ENCODE measurements around the gene TP63.

Gene TP63

DNA sequence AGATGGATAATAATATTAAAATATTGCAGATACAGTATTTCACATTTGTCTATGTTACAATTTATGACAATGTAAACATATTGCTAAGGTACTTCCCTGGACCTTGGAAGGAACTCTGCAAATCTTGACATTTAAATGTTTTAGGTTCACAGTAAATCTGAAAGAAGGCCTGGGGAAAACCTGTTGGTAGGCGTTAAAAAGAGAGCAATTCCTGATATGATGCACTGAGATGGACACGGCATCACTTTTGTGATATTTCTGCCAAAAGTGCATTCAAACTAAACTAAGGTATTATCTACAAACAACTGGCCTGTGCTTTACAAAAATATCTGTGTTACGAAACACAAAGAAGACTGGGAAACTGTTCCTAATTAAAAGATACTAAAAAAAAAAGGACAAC is 6.1 kb upstream of the TP63 start:
- no peak for DNase-seq (ENCODE audit: low read depth)
- no peak overlapping the region for H3K4me3 ChIP-seq (replicated peaks; ENCODE audit: low read depth, low read length)
- TF ChIP-seq, protein P1, sequence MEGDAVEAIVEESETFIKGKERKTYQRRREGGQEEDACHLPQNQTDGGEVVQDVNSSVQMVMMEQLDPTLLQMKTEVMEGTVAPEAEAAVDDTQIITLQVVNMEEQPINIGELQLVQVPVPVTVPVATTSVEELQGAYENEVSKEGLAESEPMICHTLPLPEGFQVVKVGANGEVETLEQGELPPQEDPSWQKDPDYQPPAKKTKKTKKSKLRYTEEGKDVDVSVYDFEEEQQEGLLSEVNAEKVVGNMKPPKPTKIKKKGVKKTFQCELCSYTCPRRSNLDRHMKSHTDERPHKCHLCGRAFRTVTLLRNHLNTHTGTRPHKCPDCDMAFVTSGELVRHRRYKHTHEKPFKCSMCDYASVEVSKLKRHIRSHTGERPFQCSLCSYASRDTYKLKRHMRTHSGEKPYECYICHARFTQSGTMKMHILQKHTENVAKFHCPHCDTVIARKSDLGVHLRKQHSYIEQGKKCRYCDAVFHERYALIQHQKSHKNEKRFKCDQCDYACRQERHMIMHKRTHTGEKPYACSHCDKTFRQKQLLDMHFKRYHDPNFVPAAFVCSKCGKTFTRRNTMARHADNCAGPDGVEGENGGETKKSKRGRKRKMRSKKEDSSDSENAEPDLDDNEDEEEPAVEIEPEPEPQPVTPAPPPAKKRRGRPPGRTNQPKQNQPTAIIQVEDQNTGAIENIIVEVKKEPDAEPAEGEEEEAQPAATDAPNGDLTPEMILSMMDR (IDR thresholded peaks at IDR 0.05; ENCODE audit: low read length, missing control alignments): no peak

DNA sequence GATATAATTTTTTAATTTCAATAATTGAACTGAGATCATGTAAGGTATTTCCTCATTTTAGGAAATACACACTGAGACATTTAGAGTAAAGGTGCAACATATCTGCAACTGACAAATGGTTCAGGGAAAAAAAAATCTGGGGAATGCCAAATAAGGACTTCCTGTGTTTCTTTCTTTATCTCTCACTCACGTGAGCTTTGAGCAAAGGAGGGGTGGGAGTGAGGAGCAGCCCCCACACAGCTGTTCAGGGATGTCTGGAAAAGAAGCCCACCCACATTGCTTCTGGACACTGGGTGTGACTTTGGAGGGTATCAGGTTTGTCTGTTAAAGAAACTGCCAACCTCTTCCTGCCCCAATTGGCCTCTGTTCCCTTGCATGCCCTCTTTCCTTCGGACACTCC is 5.6 kb upstream of the TP63 start:
- TF ChIP-seq, protein P1 (IDR thresholded peaks at IDR 0.05; ENCODE audit: low read length, missing control alignments): no peak
- DNase-seq (ENCODE audit: low read depth): no peak
- H3K4me3 ChIP-seq (replicated peaks; ENCODE audit: low read depth, low read length): no peak overlapping the region

DNA sequence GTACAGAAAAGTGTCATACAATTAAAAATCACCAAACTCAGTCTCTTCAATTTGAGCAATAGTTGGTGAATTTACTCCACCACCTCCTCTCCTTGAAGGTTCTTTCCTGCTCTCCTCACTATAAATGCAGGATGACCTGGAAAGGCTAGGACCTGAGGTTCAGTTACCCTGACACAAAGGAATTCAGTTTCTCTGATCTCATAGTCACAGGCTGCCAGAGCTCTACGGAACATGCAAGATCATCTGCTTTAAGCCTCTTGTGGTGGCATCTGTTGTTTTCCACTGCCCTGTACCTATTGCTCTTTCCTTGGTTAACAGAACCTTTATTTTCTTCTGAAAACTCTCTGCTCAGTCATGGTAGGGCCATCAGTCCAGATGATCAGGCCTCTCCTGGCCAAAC is 4.9 kb upstream of the TP63 start:
- H3K4me3 ChIP-seq (replicated peaks; ENCODE audit: low read depth, low read length): no peak overlapping the region
- TF ChIP-seq, protein P1 (IDR thresholded peaks at IDR 0.05; ENCODE audit: low read length, missing control alignments): no peak
- DNase-seq (ENCODE audit: low read depth): no peak

DNA sequence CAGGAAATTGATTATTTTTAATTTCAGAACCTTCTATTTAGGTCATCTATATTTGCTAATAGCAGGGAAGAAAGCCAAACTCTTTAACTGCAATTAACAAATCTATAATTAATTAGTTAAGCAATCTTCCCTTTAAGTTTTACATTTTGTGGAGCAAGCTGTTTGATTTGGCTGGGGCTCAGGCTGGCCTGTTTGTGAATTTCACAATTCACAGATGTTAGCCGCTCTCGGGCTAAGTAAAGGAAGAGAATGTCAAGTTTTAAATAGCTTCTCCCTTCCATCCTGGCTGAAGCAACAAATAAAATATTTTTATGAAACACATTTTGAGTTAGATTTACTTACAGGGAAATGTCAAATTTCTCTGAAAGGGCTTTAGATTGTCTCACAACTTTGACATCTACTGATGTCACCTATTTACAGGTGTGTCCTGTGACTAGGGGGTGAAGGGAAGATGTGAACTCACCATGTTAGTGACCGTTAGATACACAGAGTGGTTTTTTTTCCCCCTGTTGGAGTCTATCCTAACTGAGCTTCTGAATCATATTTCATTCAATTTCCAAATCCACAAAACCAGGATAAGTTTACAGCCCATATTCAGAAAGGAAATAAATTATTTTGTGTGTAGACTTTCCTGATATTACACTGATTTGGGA is 1.3 kb upstream of the TP63 start:
- DNase-seq (ENCODE audit: low read depth): peak; percentile 26
- H3K4me3 ChIP-seq (replicated peaks; ENCODE audit: low read depth, low read length): no peak overlapping the region
- TF ChIP-seq, protein P1 (IDR thresholded peaks at IDR 0.05; ENCODE audit: low read length, missing control alignments): no peak

DNA sequence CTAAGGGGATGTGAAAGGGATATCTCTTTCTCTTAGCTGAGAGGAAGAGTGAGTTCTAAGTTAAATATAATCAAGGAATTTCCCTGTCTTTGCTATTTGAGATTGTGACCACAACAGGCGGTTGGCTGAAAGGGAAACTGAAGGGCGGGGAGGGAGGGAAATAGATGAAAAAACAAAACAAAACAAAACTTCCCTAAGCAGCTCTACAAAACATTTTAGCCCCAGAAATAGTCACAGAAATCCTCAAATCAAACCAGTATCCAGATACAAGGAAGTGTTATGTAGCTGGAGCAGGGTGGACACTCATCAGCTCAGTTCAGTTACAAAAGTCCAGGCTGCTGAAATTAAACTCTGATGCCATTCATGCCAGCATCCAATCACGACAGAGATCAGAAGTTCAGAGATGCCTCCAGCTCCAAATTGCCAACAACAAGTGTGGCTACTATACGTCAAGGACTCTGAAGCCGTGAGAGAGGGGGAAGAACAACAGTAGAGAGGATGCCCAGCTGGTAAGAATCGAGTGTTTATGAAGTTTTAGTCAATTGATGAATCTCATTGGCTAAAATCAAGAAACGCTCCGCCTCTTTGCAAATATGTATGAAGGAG is 319 bp upstream of the TP63 start:
- TF ChIP-seq, protein P1 (IDR thresholded peaks at IDR 0.05; ENCODE audit: low read length, missing control alignments): no peak
- H3K4me3 ChIP-seq (replicated peaks; ENCODE audit: low read depth, low read length): no peak overlapping the region
- DNase-seq (ENCODE audit: low read depth): no peak

DNA sequence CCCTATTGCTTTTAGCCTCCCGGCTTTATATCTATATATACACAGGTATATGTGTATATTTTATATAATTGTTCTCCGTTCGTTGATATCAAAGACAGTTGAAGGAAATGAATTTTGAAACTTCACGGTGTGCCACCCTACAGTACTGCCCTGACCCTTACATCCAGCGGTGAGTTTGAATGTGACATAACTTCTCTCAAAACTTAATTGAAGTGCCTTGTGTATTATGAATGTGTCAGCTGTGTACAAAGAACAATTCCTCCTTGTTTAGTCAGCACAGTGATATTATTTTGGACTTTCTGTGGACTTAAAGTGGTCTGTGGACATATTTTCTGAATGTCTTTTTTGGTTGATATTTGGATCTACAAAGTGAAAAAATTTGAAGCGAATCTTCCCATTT is 220 bp downstream of the TP63 start:
- DNase-seq (ENCODE audit: low read depth): no peak
- TF ChIP-seq, protein P1 (IDR thresholded peaks at IDR 0.05; ENCODE audit: low read length, missing control alignments): no peak
- H3K4me3 ChIP-seq (replicated peaks; ENCODE audit: low read depth, low read length): no peak overlapping the region

DNA sequence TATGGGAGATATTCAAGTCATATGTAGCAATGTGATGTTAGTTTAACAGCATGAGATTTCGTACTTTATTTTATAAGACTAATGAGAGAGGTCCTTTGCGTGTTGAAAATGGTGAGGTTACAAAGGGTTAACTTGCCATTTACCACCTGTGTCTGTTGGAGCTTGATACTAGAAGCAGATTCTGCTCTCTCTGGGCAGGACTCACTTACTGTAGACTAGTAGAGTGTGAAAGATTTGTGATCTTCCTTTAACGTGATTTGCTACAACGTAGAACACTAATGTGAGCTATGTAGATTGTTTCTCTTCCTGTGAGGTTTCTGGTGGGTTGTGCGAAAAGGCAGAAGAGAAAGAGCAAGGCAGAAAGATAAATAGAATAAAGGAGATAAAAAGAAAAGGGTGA is 1.1 kb downstream of the TP63 start:
- no peak overlapping the region for H3K4me3 ChIP-seq (replicated peaks; ENCODE audit: low read depth, low read length)
- TF ChIP-seq, protein P1 (IDR thresholded peaks at IDR 0.05; ENCODE audit: low read length, missing control alignments): no peak
- DNase-seq (ENCODE audit: low read depth): no peak

All from fibroblast of pulmonary artery (primary cell).